HCEC 1CT (cell line): ENCODE measurements around the gene CD164L2.
"Not testable (repeated sequence)": the region's sequence is repeated elsewhere in the genome, so short reads cannot be mapped to it uniquely, and the experiment has no call there.

Experiments
- DNase-seq: peaks from one replicate; pipeline ENCODE4 v3.0.0-alpha.2; 2017

Gene CD164L2

GRCh38 chr1:27383039-27383605, at the start of gene CD164L2:
Gene CD164L2 (minus strand): TSS chr1:27383333. CDS start chr1:27383239, 94 bp downstream.
- no peak for DNase-seq

DNA sequence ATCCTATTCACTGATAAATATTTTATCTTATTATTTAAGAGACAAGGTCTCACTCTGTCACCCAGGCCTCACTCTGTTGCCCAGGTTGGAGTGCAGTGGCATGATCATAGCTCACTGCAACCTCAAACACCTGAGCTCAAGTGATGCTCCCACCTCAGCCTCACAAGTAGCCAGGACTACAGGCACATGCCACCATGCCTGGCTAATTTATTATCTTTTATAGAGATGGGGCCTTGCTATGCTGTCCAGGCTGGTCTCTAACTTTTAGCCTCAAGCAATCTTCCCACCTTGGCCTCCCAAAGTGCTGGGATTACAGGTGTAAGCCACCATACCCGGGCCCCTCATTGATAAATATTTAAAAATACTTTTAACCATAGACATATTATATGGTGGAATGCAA, 49.6 kb upstream of the CD164L2 start:
- not testable (repeated sequence) for DNase-seq

DNA sequence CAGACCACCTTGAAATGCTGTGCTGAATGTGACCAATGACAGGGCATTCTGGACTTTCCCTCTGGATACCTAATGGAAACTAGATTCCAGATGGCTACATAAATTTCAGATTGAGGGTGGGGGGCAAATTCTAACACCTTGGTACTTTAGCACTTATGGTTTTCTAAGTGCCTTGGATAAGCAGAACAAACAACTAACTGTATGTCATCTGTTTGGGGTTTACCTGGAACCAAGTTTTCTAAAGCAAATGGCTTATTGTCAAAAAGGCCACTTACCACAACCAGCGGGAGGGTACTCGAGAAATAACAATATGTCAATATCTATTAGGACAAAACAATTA, 48.4 kb upstream of the CD164L2 start:
- no peak for DNase-seq

DNA sequence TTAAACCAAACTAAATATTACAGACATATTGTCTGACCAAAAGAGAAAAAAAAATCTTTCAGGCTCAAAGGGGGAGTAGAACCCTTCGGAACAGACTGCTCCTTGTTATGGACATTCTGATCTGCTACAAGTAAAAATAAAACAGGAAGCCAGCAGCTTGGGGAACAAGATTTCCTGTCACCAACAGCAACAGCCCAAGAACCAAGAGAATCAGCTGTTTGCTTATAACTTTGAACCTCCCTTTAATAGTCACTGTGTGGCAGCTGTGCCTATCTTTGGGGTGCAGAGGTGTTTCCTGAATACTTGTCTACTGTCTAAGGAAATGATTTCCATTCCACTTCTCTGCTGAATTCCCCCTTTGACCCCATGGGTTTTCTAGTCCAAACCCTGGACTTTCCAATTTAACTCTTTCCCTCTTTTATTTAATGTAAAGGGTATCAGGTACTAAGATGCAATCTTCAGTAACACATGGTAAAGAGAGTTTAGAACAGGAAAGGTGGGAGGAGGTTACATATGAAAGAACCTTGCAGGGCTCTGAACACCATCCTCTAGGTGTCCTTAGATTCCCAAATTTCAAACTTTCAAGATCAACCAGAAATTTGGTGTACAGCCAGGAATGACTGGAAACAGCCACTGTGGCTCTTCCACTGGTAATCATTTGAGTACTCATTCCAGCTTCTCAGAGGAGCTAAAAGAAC, 47.9 kb upstream of the CD164L2 start:
- no peak for DNase-seq

DNA sequence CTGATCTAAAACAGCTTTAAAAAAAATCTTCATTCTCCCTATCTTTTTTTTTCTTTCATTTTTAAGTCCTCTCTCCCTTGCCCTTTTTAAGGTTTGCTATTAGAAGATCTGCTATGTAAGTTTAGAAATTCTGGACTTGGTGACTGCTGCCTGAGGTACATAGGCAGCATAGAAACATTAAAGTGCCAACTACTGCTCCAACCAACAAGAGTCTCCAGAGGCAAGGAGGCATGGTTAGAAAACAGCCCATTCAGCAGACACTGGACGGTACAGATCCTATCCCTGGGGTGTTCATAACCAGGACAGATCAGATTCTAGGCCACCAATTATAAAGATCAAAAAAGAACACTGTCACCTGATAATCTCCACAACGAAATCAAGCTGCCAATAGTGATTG, 45.9 kb upstream of the CD164L2 start:
- DNase-seq, result no peak

- DNase-seq, result no peak
These were observed 45.3 kb upstream of the CD164L2 start for GRCh38 chr1:27428316-27429028.

- no peak for DNase-seq
These were observed 44.7 kb upstream of the CD164L2 start for GRCh38 chr1:27427816-27428315.

DNA sequence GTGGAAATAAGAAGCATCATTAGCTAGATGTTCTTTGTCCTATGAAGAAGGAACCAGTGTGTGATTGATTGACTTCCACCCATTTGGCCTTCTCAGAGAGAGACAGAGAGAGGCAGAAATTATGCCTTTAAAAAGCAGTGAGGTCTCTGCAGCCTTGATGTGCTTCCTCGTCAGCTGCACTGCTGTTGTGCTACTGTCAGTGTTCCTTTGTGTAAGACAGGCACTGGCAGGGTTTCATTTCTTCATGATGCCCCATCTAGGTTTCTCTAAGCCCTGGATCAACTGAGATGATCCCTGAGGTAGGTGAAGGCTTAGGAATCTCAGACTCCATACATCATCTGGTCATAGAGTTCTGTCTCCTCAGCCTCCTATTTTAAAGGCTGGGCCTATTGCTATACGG, 44.2 kb upstream of the CD164L2 start:
- DNase-seq, result no peak

- no peak for DNase-seq
These were observed 40.6 kb upstream of the CD164L2 start for GRCh38 chr1:27423709-27424108.

- peak; percentile 93 for DNase-seq
These were observed 35.4 kb upstream of the CD164L2 start for GRCh38 chr1:27418326-27419185.

DNA sequence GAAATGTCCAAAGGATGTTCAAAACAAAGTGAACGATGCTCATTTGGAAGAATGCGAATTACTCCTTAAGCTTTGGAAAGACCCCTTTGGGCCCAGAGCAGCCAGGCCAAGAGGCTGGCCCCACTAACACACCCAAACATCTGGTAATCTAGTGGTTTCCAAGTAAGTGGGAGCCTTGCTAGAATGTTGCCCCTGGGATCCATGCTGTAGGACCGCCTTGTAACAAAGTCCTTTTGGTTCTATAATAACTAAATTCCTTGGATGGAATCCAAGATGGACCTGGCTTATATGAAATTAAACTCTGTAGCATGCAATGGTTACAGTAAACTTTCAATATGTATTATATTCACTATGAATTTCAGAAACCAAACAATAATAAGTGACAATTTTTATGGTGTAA, 34.6 kb upstream of the CD164L2 start:
- DNase-seq, result no peak

DNA sequence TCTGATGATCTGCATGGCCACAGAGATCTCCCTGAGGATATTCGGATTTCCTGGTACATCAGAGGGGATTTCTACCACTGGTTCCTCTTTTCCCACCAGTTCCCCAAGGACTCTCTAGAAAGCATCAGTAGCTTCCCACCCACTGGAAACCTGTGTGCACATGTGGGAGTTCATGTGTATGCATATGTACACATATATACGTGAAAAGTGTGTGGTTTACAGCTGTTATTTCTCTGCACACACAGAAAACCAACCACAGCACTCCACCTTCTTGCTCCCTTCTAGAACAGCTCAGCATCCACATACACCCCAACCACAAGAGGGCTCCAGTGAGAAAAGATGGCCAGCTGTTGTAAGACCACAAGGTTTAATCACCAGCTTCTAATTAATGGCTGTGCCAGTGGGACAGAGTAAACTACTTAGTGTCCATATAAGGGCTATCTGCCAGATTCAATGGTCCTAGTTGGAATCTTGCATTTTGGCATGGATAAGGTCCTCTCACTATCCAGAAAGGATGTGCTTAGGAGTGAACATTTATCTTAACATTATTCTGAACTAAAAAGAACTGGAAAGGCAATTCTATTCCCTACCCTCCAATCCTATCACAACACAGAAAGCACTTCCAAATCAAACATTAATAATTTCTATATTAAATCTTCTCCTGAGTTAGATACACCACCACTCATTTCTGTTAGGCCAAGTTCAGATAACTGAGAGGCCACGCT, 33.4 kb upstream of the CD164L2 start:
- DNase-seq, result peak; percentile 73

- no peak for DNase-seq
These were observed 31.0 kb upstream of the CD164L2 start for GRCh38 chr1:27414091-27414490.

DNA sequence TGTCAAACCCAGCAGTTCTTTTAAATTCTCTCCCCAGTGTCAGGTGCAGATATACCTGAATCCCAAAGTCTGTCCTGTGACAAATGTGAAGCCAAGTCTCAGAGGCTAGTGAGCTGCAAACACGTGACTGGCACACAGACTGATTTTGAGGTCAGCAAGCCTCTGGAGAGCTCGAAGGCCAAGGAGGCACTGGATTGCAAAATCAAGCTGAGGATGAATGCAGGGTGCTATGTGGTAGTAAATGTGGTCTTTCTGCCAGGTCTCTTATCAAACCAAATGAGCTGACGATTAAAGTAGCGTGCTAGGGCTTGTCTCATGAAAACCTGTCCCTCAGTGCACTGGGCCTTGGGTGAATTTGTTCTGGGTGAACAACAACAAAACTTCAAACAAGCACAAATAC, 29.9 kb upstream of the CD164L2 start:
- no peak for DNase-seq

- DNase-seq, result no peak
These were observed 29.4 kb upstream of the CD164L2 start for GRCh38 chr1:27412502-27412901.

DNA sequence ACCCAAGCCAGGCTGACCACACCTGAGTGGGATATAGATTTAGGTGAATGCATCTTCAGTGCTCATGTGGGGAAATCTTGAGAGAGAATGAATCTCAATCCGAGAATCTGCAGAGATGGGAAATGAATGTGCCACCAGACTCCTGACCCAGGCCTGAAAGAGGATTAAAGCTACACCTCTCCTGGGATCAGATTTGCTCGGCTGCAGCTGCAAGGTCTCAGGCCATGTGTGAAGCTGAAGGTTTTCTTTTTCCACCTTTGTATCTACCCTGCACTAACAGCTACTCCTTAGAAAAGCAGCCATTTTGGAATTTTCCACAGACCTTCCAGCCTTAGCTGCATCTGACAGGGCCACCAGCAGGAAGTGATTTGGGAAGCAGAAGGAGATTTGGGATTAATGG, 27.6 kb upstream of the CD164L2 start:
- no peak for DNase-seq

- DNase-seq, result no peak
These were observed 26.5 kb upstream of the CD164L2 start for GRCh38 chr1:27409669-27410068.

DNA sequence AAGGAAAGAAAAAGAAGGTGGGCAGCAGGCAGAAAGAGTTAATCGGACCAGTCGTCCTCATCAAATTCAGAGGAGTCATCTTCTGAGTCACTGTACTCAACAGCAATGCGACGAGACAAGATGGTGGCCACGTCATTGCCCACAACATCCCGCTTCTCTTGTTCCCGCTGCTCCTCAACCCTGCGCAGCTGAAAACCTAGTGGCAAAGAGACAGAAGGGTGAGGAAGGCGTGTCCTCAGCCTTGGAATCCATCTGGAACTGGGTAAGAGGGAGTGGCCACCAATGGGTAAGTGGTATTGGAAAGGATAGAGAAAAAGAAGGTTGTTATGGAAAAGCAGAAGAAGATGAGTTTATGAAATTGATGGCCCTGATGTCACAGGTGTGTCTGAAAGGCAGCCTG, 25.0 kb upstream of the CD164L2 start:
- DNase-seq, result peak; percentile 31

GRCh38 chr1:27406791-27407190, 23.7 kb upstream of the CD164L2 start:
- not testable (repeated sequence) for DNase-seq

GRCh38 chr1:27406362-27406680, 23.2 kb upstream of the CD164L2 start:
- no peak for DNase-seq

GRCh38 chr1:27405598-27406361, 22.6 kb upstream of the CD164L2 start:
- not testable (repeated sequence) for DNase-seq

DNA sequence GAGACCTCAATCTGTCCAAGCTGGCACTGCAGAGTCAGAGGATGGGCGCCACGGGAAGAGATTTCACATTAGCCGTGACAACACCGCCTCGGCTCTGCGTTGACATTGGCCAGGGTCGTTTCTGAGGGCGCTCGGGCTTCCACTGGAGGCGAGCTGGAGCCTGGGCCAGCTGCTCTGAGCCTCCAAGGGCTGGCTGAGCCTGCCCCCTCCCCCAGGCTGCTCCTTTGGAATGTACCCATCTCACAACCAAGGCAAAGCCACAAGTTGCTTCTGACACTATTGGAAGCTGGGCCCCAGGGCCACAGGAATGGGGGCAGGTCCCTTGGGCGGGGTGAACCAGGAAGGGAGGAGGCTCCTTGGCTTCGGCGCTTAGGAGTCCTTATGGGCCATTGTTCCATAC, 21.9 kb upstream of the CD164L2 start:
- no peak for DNase-seq
